ENCODE measurements around the gene PHETA2. TPM values are rescaled to one million over a fixed set of nuclear protein-coding genes. Genes with fewer than 3 reads are reported as not detected.
"Not testable (repeated sequence)": the region's sequence is repeated elsewhere in the genome, so short reads cannot be mapped to it uniquely, and the experiment has no call there.

Gene PHETA2
- total RNA-seq, 4 donors from 2014 or later = 9.3 to 22.5 (median 13.9) TPM

DNA sequence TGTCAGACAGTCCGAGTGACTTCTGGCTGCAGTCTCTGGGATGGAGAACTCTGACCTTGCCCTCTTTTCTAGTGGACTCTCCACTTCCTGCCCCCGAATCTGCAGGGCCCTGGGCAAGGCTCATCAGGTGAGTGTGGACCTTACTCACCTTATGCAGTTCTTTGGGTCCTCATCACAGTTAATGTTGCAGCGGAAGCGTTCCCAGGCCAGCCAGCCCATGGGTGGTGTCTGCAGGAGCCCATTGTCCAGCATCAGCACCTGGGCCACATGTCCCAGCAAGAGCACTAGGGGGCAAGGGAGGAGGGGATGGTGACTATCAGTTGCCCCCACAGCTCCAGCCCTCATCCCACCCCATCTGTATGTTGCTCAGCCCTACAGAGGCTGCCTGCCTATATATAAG is 5.8 kb upstream of the PHETA2 start:
- TF ChIP-seq, protein P1, sequence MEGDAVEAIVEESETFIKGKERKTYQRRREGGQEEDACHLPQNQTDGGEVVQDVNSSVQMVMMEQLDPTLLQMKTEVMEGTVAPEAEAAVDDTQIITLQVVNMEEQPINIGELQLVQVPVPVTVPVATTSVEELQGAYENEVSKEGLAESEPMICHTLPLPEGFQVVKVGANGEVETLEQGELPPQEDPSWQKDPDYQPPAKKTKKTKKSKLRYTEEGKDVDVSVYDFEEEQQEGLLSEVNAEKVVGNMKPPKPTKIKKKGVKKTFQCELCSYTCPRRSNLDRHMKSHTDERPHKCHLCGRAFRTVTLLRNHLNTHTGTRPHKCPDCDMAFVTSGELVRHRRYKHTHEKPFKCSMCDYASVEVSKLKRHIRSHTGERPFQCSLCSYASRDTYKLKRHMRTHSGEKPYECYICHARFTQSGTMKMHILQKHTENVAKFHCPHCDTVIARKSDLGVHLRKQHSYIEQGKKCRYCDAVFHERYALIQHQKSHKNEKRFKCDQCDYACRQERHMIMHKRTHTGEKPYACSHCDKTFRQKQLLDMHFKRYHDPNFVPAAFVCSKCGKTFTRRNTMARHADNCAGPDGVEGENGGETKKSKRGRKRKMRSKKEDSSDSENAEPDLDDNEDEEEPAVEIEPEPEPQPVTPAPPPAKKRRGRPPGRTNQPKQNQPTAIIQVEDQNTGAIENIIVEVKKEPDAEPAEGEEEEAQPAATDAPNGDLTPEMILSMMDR (IDR thresholded peaks at IDR 0.05) = no peak
- ATAC-seq (ENCODE audit: low FRiP score) (no peak), DNase-seq (ENCODE audit: low spot score) (no peak)

DNA sequence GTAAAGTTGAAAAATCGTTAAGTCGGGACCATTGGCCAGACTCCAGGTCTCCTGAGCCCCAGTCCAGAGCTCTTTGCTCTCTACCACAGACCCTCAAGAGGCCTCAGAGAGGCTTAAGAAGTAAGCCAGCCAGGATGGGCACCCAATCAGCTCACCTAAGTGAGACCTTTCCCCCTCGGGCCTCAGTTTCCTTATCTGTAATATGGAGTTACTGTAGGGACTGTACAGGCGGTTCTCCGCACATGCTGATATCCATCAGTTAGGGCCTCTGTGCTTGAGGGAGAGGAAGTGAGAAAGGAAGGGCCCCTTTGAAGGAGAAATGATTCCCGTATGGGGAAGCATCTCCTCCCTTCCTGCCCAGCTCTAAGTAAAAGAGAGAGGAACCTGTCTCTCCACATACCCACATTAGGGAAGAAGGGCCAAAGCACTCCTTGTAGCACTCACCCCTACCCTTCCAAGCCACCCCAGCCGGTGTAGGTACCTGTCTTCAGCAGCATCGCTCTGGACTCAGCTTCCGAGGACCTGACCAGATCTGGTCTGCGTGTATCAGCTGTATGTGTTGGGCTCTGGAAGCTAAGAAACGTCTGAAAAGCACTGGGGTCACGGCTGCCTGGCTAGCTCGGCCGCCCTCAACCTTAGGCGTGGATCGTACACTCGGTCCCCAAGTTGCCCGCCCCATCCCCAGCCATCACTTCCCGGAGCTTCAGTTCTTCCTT is 4.1 kb upstream of the PHETA2 start:
- no peak for DNase-seq (ENCODE audit: low spot score)
- TF ChIP-seq, protein P1 (IDR thresholded peaks at IDR 0.05) = no peak
- peak; percentile 10 for ATAC-seq (ENCODE audit: low FRiP score)

DNA sequence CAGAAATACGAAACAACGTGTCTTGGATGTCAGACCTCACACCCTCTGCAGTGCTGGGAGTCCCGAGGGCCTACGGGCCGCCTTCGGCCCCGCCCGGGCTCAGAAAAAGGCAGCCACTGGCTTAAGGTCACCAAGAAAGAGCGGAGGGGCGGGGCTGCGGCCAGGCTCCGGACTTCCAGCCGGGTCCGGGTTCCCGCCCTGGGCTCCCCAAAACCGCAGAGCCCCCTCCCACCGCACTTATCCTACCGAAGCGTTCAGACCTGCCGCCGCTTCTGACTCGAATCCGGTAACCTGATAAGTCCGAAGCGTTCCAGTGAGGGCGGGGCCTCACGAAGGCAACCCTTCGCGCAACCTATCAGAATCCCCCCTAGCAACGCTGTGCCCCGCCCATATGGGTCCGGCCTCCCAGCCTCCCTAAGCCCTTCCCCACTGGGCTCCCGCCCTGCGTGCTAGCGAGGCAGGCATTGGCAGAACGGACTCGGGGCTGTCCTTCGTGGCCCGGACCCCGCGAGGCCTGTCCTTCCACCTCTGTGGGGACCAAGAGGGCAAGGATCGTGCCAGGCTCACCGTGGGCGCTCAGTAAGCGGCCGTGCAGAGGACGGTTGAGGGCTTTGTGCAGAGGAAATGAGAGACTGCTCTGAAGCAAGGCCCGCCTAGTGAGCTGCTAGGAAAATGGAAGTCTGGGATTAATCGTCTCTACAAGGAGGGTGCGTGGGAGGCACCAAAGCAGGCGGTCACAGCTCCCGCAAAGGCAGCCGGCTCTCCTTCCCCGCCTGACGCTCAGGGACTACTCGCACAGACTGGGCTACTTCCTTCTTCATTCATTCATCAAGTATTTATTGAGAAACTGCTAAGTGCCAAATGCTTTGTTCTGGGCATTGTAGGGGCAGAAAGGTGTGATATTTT is 3.3 kb upstream of the PHETA2 start, which contains the start of gene NAGA:
Gene NAGA (minus strand): TSS at position 296 of the 906 bp plus-strand sequence. CDS start 515 bp downstream, outside the sequence.
- TF ChIP-seq, protein P1 (IDR thresholded peaks at IDR 0.05) = no peak
- DNase-seq (ENCODE audit: low spot score) (peak; percentile 79), ATAC-seq (ENCODE audit: low FRiP score) (peak; percentile 96)

DNA sequence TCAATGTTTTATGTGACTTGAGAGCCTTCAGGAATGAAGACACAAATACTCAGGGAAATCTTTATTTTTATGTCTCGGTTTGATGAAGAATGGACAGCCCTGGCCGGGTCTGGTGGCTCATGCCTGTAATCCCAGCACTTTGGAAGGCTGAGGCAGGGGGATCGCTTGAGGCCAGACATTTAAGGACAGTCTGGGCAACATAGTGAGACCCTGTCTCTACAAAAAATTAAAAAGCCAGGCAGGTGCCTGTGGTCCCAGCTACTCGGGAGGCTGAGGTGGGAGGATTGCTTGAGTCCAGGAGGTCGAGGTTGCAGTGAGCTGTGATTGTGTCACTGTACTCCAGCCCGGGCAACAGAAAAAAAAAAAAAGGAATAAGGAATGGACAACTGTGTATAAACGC is 2.5 kb upstream of the PHETA2 start:
- ATAC-seq (ENCODE audit: low FRiP score) = not testable (repeated sequence)

DNA sequence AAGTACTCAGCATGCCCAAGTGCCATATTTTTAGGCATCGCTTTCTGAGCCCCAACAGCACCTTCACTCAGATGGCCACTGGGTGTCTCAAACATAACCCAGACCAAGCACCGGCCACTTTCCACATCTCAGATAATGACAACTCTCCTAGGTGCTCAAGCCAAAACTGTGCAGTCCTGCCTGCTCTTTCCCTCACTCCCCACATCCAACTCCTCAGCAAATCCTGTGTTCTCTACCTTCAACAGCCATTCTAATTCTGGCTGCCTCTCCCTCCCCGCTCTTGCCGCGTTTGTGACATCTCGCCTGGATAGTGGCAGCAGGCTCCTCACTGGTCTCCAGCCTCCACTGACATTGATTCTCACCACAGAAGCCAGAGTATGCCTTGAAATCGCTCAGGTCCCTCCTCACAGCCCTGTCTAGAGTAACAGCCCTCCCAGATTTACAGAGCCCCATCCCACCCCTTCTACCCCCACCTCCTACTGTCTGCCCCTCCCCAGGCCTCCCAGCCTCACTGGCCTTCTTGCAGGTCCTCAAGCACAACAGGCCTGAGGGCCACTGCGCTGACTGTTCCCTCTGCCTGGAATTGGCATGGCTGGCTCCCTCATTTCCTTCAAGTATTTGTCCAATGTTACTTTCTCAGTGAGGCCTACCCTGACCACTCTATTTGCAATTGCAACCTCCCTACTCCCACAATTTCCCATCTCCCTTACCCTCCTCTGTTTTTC is 1.3 kb upstream of the PHETA2 start:
- ATAC-seq (ENCODE audit: low FRiP score) = no peak
- no peak for DNase-seq (ENCODE audit: low spot score)
- TF ChIP-seq, protein P1 (IDR thresholded peaks at IDR 0.05) = no peak

More for the DNA sequence above, 2.5 kb upstream of the PHETA2 start:
- DNase-seq (ENCODE audit: low spot score) = not testable (repeated sequence)

DNA sequence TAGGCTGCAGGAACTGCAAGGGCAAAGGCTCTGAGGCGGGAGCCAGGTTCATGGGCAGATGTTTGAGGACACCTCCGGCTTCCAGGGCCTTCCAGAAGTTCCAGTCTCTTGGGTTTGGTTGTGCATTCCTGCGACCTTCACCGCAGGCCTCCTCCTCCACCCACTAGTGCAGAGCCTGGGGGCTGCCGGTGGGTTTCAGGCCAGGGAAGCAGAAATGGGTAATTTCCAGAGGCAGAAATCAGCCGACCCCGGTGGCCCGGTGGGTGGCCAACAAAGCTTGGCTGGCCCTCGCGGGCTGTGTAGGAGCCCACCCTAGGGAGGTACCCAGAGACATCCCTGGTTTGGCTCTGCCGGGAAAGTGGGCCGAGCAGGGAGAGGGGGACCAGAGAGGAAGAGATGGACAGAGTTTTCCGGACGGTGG is 417 bp upstream of the PHETA2 start:
- TF ChIP-seq, protein P1 (IDR thresholded peaks at IDR 0.05) = no peak
- no peak for DNase-seq (ENCODE audit: low spot score)

More for the DNA sequence above, 417 bp upstream of the PHETA2 start:
- no peak for ATAC-seq (ENCODE audit: low FRiP score)

Measured in omental fat pad (tissue), 4 donors.